DMS53 treated with DMSO at 0.1 percent for 48 hours (cell line): ENCODE measurements around the gene ARPC5.

Source experiments
- DNase-seq: peaks from one replicate; lab custom pipeline; 2025; ENCODE audit not compliant: unreplicated experiment; lab: John Stamatoyannopoulos, UW

Gene ARPC5

GRCh38 chr1:183612407-183612806 is 23.2 kb downstream of the ARPC5 start:
- DNase-seq = no peak

- DNase-seq = no peak
Observed at GRCh38 chr1:183611021-183611420, 24.6 kb downstream of the ARPC5 start.

- DNase-seq = no peak
Observed at GRCh38 chr1:183609759-183610452, 25.7 kb downstream of the ARPC5 start.

GRCh38 chr1:183609313-183609712 is 26.3 kb downstream of the ARPC5 start:
- no peak for DNase-seq

- DNase-seq = no peak
Observed at GRCh38 chr1:183607322-183607980, 28.1 kb downstream of the ARPC5 start.

- no peak for DNase-seq
Observed at GRCh38 chr1:183605904-183606303, 29.7 kb downstream of the ARPC5 start.

- no peak for DNase-seq
Observed at GRCh38 chr1:183604815-183605214, 30.8 kb downstream of the ARPC5 start.

GRCh38 chr1:183604038-183604808 is 31.4 kb downstream of the ARPC5 start:
- no peak for DNase-seq

- DNase-seq = no peak
Observed at GRCh38 chr1:183602510-183602909, 33.1 kb downstream of the ARPC5 start.

GRCh38 chr1:183600634-183601033 is 34.9 kb downstream of the ARPC5 start:
- DNase-seq = no peak

- no peak for DNase-seq
Observed at GRCh38 chr1:183600136-183600535, 35.4 kb downstream of the ARPC5 start.

- DNase-seq = no peak
Observed at GRCh38 chr1:183598386-183598785, 37.2 kb downstream of the ARPC5 start.

GRCh38 chr1:183597656-183598347 is 37.8 kb downstream of the ARPC5 start:
- DNase-seq = no peak

- DNase-seq = no peak
Observed at GRCh38 chr1:183596500-183596899, 39.1 kb downstream of the ARPC5 start.

GRCh38 chr1:183595537-183595936 is 40.0 kb downstream of the ARPC5 start:
- no peak for DNase-seq

- DNase-seq = no peak
Observed at GRCh38 chr1:183593356-183593755, 42.2 kb downstream of the ARPC5 start.

- DNase-seq = no peak
Observed at GRCh38 chr1:183592733-183593132, 42.9 kb downstream of the ARPC5 start.

- no peak for DNase-seq
Observed at GRCh38 chr1:183590244-183591191, 45.1 kb downstream of the ARPC5 start, which contains the start of gene NCF2. Gene NCF2, minus strand, starts transcription at chr1:183590459. Its CDS starts 130 bp downstream, at chr1:183590329.

GRCh38 chr1:183589874-183590243 is 45.7 kb downstream of the ARPC5 start:
- DNase-seq = no peak

GRCh38 chr1:183589384-183589783 is 46.2 kb downstream of the ARPC5 start:
- no peak for DNase-seq
